NK-92 (cell line): ENCODE data around the gene TCF7L1.
"Not testable (repeated sequence)": the region's sequence is repeated elsewhere in the genome, so short reads cannot be mapped to it uniquely, and the experiment has no call there.

Experiments used
- DNase-seq: peaks from one replicate; lab custom pipeline; 2025; ENCODE audit not compliant: unreplicated experiment; lab: John Stamatoyannopoulos, UW

TCF7L1 gene

GRCh38 chr2:85131116-85131515 is 2.1 kb upstream of the TCF7L1 start:
- no peak for DNase-seq

DNA sequence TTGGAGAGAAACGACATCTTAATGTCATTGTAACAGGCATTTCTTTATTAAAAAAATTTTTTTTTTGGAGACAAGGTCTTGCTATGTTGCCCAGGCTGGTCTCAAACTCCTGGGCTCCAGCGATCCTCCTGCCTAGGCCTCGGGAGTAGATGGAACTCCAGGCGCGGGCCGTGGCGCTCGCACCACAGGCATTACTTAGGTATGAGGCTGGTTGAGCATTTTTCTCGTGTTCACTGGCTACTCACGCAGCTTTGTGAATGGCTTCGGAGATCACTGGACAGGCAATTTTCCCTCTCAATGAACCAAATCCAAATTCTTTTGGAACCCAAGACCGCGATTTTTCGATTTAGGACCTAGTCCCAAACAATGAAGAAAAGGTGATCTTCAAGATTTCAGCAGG is 795 bp upstream of the TCF7L1 start:
- no peak for DNase-seq

DNA sequence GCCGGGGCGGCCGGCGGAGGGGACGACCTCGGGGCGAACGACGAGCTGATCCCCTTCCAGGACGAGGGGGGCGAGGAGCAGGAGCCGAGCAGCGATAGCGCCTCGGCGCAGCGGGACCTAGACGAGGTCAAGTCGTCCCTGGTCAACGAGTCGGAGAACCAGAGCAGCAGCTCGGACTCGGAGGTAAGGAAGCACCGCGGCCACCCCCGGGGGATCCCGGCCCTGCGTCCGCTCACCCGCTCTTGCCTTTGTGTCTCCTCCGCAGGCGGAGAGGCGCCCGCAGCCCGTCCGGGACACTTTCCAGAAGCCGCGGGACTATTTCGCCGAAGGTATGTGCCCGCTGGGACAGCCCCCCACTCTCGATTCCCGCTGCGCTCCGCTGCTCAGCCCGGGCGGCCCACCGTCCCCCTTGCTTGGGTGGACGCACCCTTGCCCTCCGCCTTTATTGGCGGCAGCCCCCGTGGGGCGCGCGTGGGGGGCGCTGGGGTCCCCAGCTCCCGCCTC is 611 bp downstream of the TCF7L1 start:
- DNase-seq: no peak

- DNase-seq: no peak
These were observed 1.2 kb downstream of the TCF7L1 start for GRCh38 chr2:85134255-85134895.

- no peak for DNase-seq
These were observed 1.9 kb downstream of the TCF7L1 start for GRCh38 chr2:85134896-85135659.

DNA sequence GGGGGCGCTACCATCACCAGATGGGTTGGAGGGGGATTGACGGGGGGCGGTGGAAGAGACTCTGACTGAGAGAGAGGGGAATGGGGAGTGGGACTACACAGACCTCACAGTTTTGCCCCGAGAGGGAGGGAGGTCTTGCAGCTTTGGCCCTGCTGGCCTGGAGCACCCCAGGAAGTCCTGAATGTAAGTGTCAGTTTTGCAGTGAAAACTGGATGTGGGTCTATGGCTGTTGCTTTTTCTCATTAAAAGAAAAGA is 2.4 kb downstream of the TCF7L1 start:
- DNase-seq: no peak

DNA sequence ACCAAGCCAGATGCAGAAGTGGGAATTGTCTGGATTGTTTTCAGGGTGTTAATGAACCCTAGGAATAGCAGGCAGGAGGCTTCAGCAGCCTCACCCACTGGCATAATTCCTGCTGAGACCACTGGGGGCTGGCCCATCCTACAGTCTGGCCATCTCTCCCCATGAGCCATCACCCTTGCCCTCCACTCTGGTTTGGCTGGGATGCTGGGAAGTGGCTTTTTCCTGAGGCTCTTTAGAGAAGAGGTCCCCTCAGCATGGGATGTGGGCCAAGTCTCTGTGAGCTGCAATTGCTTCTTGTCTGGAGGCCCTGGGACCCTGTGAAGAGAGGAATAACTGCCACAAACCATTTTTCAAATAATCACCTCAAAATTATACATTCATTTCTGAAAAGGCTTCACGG is 4.0 kb downstream of the TCF7L1 start:
- no peak for DNase-seq

DNA sequence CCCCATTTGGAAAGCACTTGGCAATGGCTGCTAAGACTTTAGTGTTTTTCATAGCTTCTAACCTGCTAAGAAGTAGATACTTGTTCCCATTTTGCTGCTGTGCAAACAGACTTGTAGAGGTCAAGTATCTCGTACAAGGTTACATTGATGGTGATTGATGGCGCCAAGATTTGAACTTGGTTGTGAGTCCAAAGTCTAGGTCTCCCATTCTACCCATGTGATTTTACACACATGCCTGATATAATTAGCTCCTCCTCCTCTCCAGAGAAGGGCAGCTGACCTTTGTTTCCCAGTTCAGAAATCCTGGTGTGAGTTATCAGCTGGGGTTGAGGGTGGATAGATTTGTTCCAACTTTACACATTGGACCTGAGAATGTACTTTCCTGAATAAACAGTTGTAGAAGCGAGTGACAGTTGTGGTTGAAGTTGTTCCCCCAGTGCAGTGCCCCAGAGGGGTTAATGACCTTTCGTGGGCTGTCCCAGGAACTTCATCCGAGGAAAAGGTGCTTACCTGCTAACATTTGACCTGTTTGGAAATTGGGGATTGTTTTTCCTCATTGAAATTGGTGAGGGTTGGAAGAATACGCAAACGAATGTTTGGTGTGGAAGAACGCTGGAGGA is 10.4 kb downstream of the TCF7L1 start:
- no peak for DNase-seq

GRCh38 chr2:85145116-85145820 is 12.1 kb downstream of the TCF7L1 start:
- no peak for DNase-seq

DNA sequence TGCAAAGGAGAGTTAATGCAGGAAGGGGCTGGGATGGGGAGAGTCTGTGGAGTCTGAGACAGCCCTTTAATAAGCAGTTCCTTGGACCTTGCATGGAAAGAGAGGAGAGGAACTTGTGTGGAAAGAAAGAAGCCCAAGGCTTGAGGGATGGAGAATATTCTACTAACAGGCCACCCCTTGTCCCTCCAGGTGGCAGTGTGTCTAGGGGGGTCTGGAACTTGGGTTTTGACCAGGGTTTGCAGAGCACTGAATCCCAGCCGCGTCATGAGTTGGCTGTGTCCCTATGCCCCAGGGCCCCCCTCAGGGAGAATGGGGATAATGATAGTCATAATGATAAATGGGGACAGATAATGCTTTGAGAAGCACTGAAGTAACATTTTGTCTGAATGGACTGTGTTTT is 15.0 kb downstream of the TCF7L1 start:
- DNase-seq: no peak

DNA sequence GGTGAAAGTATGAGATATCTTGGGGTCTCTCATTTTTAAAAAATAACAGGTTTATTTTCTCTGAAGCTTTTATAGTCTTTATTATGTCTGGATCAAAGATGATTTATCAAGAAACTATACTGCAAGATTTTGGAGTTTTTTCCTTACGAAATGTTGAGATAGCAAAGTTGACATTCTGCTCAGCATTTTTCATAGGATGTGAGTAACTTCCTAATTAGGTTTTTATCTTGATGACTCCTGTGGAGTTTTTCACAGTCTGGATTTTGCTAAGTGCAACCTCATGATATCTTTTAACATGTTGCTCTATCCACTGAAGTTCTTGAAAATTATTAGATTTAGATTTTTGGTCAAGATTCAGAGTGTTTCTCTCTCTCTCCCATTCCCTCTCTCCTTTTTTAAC is 17.8 kb downstream of the TCF7L1 start:
- no peak for DNase-seq

- DNase-seq: no peak
These were observed 19.7 kb downstream of the TCF7L1 start for GRCh38 chr2:85152895-85153294.

DNA sequence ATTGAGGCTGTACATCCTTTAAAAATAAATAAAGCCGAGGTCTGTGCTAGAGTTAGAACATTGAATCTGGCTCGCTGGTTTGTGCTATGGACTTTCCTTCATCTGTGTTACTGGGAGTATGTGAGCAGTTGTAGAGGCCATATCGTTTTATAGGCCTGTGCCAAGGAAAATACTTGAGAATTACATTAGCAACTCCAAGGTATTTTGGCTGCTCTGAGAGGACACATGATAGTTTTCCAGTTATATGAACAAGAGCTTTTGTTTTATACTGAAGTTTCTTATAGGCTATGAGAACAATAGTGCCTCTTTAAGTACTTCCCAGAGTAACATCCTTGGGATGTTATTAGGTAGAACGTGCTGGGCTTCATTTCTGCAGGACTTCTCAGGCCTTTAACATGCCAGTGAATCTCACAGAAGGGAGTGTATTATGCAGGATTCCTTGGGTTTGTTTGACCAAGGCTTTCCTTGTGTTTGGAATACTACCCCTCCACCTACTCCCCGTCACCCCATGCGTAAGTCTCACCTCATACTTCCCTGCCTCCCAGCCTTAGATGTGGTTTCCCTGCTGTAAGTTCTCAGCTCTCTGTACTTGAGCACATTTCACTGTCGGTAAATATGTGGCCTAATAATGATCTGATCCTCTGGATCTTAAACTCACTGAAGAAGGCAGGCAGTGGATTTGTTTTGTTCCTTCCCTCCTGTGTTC is 21.0 kb downstream of the TCF7L1 start:
- no peak for DNase-seq

GRCh38 chr2:85155082-85155481 is 21.9 kb downstream of the TCF7L1 start:
- DNase-seq: not testable (repeated sequence)

GRCh38 chr2:85156153-85156552 is 23.0 kb downstream of the TCF7L1 start:
- DNase-seq: no peak

DNA sequence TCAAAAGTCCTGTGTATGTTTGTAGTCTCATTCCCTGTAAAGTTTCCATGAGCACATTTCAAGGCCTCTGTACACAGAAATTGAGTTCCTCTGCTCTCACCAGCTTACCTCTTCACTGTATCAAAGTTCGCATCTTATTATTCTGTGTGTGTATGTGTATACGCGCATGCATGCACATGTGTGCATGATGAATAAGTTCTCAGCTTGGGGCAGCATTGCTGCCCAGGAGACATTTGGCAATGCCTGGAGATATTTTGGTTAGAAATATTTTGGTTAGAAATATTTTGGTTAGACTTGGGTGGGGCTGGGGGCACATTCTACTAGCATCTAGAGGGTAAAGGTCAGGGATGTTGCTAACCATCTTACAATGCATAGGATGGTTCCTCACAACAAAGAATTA is 23.4 kb downstream of the TCF7L1 start:
- DNase-seq: no peak

DNA sequence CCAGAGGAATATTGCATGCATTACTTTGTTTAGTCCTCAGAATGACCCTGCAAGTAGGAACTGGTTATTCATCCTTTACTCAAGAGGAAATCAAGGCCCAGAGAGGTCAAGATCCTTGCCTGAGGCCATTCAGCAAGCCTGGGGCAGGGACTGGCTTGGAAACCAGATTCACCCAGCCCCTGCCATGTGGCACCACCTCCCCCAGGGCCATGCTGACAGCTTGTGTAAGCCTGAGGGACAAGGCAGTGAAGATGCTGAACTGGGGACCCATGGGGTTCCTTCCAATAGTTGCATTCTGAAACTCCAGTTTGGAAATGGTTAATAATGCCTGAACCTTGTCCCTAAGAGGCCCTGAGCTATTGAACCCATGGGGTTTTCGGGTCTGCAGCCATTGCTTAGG is 24.2 kb downstream of the TCF7L1 start:
- no peak for DNase-seq

GRCh38 chr2:85158559-85159273 is 25.5 kb downstream of the TCF7L1 start:
- no peak for DNase-seq

DNA sequence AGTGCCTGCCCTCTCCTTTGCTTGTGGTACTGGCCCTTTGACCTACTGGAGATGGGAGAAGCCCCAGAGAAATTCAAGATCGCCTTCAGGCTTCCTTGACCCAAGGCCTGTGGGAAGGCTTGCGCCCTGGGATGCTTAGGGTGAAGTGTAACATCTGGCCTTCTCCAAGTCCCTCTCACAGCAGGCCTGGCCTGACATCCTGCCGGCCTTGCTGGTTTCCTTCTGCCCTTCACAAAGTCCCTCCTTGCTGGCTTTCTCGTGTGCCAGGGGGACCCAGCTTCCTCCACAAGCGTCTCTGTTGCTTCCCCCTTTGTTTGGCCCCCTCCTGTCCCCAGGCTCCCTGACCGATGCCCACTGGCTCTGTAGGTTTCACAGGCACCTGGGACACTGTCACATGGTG is 26.4 kb downstream of the TCF7L1 start:
- no peak for DNase-seq
